ENCODE data around the gene CLDN14.

Gene CLDN14

GRCh38 chr21:36434144-36434543 lies 45.8 kb downstream of the CLDN14 start:
- no peak for DNase-seq (ENCODE audit: low read depth, low spot score)

- DNase-seq (ENCODE audit: low read depth, low spot score), result no peak
These were observed 46.7 kb downstream of the CLDN14 start for GRCh38 chr21:36433059-36433709.

- no peak for DNase-seq (ENCODE audit: low read depth, low spot score)
These were observed 48.7 kb downstream of the CLDN14 start for GRCh38 chr21:36431252-36431651.

GRCh38 chr21:36430841-36431240 lies 49.1 kb downstream of the CLDN14 start:
- no peak for DNase-seq (ENCODE audit: low read depth, low spot score)

GRCh38 chr21:36429947-36430546 lies 49.9 kb downstream of the CLDN14 start:
- DNase-seq (ENCODE audit: low read depth, low spot score), result peak; percentile 11

GRCh38 chr21:36428761-36429432 lies 51.0 kb downstream of the CLDN14 start:
- DNase-seq (ENCODE audit: low read depth, low spot score), result no peak

- DNase-seq (ENCODE audit: low read depth, low spot score), result no peak
These were observed 52.4 kb downstream of the CLDN14 start for GRCh38 chr21:36427502-36427901.

- no peak for DNase-seq (ENCODE audit: low read depth, low spot score)
These were observed 54.6 kb downstream of the CLDN14 start for GRCh38 chr21:36425286-36425685.

GRCh38 chr21:36424592-36424991 lies 55.3 kb downstream of the CLDN14 start:
- no peak for DNase-seq (ENCODE audit: low read depth, low spot score)

GRCh38 chr21:36423771-36424433 lies 56.0 kb downstream of the CLDN14 start:
- DNase-seq (ENCODE audit: low read depth, low spot score), result no peak

GRCh38 chr21:36422279-36423098 lies 57.4 kb downstream of the CLDN14 start:
- no peak for DNase-seq (ENCODE audit: low read depth, low spot score)

- no peak for DNase-seq (ENCODE audit: low read depth, low spot score)
These were observed 59.2 kb downstream of the CLDN14 start for GRCh38 chr21:36420571-36421339.

GRCh38 chr21:36419996-36420395 lies 59.9 kb downstream of the CLDN14 start:
- no peak for DNase-seq (ENCODE audit: low read depth, low spot score)

GRCh38 chr21:36419241-36419640 lies 60.7 kb downstream of the CLDN14 start:
- DNase-seq (ENCODE audit: low read depth, low spot score), result no peak

GRCh38 chr21:36415375-36415774 lies 64.5 kb downstream of the CLDN14 start:
- DNase-seq (ENCODE audit: low read depth, low spot score), result no peak

- DNase-seq (ENCODE audit: low read depth, low spot score), result no peak
These were observed 67.0 kb downstream of the CLDN14 start for GRCh38 chr21:36412916-36413315.

- DNase-seq (ENCODE audit: low read depth, low spot score), result no peak
These were observed 68.6 kb downstream of the CLDN14 start for GRCh38 chr21:36411301-36411700.

Data from activated CD4-positive, CD25-positive, alpha-beta regulatory T cell treated with anti-CD3 and anti-CD28 coated beads, Interleukin-2, amount 50 U/mL, for 16 hours (primary cell).